GM21825 (cell line): ENCODE data around the gene ATL2.
A peak's percentile ranks its signal among the peaks of the same experiment; 100 is the strongest.
"Not testable (repeated sequence)": the region's sequence is repeated elsewhere in the genome, so short reads cannot be mapped to it uniquely, and the experiment has no call there.

ENCODE experiments used
- ATAC-seq: cut with Tn5 transposase; IDR thresholded peaks from one replicate; pipeline ENCODE4 v1.9.1; 2021; ENCODE audit warnings: mild to moderate bottlenecking, moderate library complexity; ENCODE audit not compliant: unreplicated experiment

Gene ATL2

DNA sequence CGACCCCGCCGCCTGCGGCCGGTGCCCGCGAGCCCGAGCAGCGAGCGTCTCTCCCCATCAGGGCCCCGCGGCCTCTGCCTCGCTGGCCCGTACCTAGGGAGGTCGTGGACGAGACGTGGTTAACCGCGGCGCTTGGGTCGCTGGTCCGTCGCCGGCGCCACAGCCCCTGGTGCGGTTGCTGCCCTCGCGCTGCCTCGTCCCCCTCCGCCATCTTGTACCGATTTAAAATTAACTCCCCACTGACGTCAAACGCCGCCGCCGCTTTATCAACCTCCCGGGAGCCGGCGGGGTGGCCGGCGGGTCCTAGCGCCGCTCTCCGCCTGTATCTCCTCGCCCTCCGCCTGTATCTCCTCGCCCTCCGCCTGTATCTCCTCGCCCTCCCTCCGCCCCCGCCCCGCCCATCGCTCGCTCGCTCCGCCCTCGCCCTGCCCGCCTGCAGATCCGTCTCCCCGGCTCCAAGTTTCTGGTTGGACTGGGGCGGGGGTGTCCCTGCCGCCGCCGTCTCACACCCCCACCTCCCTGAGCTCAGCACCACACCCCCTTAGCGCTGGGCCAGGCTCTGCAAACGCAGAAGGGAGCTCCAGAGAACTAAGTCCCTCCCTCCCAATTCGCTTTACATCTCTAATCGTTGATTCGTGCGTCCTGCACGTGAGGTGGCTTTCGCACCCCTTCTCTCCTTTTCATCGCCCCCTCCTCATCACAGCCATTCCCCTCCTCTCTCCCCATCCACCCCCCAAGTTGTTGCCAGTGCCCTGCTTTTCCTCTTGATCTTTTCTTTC lies at the start of gene ATL2:
ATL2 (minus strand) TSS at position 224 of the 779 bp plus-strand sequence; CDS start at position 211, 13 bp downstream.
- ATAC-seq = peak; percentile 77

DNA sequence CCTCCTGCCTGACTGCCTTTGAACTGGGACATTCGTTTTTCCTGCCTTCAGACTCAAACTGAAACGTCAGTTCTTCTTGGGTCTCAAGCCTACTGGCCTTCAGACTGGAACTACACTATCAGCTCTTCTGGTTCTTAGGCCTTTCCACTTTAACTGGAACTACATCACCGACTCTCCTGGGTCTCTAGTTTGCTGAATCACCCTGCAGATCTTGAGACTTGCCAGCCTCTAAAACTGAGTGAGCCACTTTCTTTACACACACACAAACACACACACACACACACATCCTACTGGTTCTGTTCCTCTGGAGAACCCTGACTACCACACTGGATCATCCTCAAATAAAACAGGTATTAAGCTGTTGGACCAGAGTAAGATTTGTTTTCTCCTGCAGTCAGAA lies 46.7 kb upstream of the ATL2 start:
- ATAC-seq = no peak

DNA sequence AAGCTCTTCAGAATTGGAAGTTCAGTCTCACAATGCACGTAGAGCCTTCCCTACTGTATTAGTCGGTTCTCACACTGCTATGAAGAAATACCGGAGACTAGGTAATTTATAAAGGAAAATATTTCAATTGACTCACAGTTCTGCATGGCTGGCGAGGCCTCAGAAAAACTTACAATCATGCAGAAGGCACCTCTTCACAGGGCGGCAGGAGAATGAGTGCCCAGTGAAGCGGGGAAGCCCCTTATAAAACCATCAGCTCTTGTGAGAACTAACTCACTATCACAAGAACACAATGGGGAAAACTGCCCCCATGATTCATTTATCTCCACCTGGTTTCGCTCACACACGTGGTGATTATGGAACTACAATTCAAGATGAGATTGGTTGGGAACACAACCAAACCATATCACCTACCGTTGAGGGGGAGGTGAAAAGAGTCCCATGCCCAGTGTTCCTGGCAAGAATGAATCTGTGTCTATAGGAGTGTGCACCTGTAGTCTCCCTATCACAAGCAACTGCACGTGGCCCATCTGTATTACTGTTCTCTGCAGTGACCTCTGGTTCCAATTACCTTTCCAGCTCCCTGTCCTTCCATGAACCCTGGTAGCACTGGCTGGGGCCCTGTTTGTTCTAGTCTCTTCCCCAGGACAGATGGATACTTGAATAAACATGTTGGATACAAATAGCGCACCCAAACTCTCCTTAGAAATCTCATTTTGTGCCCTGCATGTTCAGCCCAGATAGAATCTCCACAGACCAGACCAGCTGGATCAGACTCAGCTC lies 44.4 kb upstream of the ATL2 start:
- ATAC-seq = no peak

DNA sequence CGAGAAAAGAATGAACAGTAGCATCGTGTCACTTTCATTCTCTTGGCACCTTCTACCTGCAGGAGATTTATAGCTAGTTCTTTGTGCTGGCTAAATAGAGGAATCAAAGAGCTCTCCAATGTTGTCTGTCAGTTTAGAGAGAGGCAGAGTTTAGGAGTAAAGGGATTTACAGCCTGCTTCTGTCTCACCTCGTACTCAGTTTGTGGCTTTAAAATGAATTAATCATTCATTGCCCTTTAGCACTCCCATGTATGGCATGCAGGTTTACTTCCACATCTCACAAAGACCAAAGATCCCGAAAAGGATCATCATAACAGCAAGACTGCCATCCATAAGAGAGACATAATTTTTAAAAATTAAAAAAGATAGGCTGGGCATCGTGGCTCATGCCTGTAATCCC lies 42.4 kb upstream of the ATL2 start:
- no peak for ATAC-seq

DNA sequence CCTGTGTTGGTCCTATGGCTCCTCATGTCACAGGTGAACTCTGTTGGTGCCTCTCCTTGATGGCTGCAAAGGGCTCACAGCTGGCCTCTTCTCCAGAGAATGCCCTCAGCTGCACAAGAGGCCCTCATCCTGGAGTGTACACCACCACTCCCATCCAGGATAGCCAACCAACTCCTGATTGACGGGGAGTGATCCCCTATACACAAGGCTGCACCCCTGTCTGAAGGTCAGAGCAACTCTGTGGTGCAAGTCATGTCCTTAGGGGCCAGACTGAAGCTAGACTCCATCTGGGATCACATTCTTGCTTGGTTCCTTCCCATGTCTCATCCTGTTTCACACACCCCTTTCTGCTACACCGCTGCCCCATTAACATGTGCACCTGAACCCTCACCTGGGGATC lies 41.7 kb upstream of the ATL2 start:
- no peak for ATAC-seq

DNA sequence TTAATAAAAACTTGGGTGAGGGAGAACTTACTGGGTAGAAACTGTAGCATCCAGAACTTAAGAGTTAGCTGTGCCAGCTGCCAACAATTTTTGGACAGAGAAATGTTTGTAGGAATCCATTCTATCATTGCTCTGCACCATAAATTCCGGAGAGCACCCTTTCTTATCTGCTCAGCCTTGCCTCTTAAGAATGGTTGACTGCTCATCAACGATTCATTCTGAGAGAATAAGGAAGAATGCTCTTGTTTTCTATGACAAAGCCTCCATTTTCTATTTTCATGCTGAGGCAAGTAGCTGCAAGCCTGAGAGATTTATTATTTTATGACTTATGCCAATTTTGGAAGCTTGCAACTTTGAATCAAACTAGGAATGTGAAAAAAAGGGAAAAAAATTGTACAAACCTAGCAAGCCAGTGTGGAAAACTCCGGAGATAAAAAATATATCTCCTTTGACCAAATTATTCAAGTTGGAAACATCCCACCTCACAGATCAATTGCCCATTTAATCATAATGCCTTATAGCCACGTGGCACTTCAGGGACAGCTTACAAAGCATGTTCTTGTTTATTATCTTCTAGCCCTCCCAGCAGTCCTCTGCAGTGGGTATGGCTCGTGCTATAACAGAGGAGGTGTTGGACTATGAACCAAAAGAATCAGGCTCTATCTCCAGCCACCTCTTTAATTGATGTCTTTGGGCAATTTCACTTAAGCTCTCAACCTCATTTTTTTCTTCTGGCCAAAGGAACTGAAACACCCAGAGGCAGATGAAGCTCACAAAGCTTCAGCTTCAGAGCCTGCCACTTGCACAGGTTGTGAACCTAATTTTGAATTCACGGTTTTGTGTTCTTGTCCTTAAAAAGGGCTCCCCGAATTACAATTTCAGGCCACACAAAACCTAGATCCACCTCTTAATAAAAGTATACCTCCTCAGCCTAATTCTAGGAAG lies 40.9 kb upstream of the ATL2 start:
- no peak for ATAC-seq

DNA sequence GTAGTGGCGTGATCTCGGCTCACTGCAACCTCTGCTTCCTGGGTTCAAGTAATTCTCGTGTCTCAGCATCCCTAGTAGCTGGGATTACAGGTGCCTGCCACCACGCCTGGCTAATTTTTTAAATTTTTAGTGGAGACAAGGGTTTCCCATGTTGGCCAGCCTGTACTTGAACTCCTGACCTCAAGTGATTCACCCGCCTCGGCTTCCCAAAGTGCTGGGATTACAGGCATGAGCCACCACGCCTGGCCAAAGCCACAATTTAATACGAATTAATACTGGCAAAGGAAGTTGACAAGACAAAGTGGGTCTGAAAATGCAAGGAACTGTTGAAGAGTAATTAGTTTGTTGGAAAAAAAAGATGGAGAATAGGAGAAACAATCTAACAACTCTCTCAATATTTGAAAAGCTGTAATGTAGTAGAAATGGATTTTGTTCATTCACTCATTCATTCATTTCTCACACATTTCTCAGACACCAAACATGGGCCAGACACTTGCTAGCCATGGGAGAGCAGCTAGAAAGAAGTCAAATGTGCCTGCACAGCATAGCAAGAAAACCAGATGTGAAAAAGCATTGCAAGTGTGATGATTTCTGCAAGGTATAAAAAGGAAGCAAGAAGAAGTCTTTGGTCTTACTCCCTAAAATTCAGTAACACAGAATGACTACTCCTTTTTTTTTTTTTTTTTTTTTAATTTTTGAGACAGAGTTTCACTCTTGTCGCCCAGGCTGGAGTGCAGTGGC lies 39.4 kb upstream of the ATL2 start:
- no peak for ATAC-seq

DNA sequence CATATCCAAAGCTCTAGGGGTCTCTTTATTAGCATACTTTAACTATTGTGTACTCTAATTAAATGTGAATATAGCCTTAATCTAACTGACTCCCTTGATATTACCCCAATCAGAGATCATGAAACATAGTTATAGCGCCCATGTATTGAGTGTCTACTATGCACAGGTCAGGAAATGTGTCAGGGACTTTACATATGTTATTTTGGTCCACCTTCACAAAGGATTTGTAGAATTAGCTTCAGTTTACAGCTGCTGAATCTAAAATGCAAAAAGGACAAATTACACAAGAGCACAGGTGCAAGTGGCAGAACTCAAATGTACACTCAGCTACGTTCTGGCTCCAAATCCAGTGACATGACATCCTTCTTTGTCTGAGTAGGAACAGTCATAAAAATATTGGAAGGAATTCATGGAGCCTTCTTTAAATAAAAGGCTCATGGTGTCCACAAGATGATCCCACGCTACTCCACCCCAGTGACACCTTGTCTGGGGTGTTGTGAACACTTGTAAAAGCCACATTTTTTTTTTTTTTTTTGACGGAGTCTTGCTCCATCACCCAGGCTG lies 38.7 kb upstream of the ATL2 start:
- ATAC-seq = no peak

DNA sequence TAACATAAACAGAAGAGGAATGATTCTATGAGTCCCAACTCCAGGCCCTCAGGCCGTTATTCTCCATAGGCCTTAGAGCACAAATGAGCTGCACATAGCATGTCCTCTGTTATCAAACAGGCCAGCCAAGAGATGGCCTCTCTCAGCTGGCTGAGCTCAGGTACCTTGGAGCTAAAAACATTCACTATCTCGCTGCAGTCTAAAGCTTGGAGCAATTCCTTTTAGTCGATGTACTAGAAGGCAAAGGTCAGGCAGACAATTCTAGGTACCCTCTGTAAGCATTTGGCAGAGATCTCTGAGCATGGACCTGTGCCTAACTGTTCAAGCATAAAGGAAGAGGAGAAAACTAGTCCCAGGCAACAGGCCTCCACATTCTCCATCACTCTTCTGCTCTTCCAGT lies 38.0 kb upstream of the ATL2 start:
- ATAC-seq = no peak

DNA sequence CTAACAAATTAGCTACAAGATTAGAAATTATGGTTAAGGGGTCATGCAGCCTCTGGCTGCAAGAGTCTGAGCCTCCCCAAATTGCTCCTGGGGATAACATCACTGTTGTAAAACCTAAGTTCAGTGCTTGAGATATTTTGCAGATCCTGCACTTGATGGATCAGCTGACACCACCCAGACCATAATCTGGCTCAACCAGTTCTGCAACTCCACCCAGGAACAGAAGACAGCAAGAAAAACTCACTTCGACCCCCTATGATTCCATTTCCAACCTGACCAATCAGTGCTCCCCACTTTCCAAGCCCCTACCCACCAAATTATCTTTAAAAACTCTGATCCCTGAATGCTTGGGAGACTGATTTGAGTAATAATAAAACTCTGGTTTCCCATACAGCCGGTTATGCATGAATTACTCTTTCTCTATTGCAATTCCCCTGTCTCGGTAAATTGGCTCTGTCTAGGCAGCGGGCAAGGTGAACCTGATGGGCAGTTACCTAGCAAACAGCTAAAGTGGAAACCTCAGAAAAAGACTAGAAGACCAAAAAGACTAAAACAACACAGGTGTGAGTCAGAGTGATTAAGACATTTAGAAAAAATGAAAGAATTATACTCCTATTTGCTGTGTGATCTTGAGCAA lies 35.3 kb upstream of the ATL2 start:
- ATAC-seq = not testable (repeated sequence)

DNA sequence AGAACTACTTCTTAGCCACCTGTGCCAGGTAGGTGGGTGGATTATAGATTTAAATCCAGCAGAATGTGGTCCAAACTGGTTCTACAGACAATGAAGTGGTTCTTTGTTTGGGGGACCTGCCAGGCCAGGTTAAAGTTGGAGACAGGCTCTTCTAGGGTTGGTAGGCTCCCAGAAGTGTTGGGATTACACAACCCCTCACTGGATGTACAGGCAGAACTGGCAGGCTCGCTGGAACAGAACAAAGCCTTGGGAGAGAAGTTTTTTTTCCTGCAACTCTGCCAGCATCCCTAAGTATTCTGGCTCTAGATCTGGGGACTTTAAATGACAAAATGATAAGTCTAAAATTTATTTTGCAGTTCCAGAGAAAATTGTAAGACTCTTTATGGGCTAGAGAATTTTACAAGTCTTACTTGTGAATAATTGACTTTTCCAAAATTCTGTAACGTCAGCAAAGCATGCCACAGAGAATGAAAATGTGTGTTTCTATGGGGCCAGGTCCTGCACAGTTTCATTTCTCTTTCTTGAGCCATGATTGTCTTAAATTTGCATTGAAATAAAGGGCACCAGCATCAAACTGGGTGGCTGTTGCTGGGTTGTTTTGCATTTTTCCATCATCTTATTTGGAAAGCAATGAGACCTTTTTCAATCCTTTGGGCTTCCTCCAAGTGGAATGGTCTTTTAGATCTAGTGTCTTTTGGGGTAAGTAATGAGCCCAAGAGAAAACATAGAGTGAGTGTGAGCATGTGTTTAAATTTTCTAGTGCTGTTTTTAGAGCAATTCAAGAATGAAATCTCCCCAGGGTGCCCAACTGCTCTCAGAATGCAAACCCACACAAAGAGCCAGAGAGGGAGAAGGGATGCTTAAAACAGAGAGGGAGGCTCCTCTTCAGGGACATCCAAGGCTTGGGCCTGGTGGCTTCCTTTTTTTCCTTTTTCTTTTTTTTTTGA lies 32.4 kb upstream of the ATL2 start:
- peak; percentile 71 for ATAC-seq

DNA sequence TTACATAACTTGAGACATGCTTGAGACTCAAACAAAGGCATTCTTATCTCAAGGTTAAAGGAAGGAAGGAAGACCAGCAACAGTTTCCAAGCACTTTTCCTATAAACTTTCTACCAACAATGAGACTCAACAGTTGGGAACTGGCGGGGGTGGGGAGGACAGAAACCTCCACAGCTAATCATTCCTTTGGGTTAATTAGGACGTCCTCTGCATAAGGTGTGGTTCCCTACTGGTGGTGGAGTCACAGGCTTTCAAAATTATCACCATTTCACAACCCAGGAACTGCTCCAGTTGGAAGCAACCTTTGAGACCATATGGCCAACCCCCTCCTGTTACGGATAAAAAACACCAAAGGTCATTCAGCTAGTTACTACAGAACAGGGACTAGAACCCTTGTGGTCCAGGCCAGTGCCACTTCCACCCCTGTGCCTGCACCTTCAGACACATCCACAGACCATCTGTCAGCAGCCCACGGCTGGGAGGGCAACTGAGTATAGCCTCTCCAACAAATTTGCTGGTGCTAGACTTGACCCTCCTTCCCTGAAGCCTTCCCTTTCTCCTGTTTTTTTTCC lies 30.1 kb upstream of the ATL2 start:
- ATAC-seq = no peak

DNA sequence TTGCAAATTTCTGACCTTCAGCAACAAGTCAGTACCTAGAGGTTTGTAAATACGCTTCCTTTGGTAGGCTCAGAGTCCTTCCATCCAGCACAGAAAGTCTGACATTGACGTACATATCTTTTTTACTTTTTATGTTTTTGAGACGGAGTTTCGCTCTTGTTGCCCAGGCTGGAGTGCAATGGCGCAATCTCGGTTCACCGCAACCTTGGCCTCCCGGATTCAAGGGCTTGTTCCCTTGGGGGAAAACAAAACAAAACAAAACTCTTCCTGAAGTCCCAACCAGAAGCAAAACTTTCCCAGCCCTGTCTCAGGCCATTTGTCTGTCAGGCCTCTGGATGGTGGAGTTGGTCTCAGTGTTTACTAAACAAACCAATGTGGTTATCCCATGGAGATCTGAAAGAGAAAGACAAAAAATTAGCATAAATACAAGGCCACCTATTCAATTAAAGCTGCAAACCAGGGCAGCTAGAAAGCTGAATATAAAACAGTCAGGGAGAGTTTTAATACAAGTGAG lies 29.6 kb upstream of the ATL2 start:
- no peak for ATAC-seq

DNA sequence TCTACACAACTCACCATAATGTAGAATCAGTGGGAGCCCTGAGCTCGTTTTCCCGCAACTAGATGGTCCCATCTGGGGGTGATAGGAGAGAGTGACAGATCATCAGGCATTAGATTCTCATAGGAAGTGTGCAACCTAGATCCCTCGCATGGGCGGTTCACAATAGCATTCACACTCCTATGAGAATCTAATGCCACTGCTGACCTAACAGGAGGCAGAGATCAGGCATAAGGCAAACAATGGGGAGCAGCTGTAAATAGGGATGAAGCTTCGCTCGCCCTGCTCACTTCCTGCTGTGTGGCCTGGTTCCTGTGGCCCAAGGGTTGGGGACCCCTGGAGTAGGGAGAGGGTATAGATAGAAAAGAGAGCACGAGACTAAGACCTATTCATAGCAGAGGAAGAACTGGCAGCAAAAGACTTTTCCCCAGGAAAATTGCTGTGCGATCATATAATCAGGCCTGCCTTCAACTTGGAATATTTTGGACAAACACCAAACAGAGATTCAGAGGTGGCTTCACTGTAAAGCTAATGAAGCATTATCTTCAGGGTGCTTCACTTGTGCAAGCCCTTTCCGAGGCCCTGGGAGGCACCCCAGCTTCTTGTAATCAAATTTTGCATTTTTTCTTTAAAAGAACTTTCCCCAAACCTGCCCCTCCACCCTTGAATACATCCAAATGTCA lies 29.0 kb upstream of the ATL2 start:
- ATAC-seq = no peak

DNA sequence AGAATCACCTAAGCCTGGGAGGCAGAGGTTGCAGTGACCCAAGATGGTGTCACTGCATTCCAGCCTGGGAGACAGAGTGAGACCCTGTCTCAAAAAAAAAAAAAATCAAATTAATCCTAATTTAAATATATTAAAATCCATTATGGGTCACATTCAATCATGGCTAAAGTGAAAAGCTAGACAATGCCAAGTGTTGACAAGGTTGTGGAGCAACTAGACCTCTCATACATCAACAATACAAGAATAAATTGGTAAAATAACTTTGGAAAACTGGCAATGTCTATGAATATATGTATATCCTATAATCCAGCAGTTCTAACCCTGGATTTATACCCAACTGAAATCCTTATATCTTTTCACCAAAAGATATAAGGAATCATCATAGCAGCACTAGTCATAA lies 23.4 kb upstream of the ATL2 start:
- ATAC-seq = no peak

DNA sequence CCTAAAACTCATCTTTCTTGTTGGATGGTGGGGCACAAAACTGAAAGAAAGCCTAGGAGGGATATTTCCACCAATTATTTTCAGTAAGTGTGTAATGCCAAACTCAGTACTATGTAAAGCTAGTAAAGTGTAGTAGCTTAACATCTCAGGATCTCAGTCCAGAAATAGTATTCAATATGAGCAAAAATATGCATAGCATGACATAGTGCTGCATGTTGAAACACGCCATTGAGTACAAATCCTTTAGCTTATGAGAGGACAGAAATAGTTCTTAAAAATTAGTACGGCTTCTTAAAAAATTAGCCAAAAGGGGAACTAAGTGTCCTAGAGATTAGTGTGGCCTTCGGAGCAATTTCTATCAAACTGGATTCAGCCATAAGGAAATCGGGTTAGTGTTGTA lies 21.7 kb upstream of the ATL2 start:
- no peak for ATAC-seq

DNA sequence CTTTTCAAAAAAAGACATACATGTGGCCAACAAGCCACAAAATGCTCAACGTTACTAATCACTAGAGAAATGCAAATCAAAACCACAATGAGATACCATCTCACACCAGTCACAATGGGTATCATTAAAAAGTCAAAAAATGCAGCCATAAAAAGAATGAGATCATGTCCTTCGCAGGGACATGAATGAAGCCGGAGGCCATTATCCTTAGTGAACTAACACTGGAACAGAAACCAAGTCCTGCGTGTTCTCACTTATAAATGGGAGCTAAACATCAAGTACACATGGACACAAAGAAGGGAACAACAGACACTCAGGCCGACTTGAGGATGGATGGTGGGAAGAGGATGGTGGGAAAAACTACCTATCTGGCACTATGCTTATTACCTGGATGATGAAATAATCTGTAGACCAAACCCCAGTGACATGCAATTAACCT lies 17.8 kb upstream of the ATL2 start:
- ATAC-seq = no peak
